ENCODE data around the gene DOCK3.
"Not testable (repeated sequence)": the region's sequence is repeated elsewhere in the genome, so short reads cannot be mapped to it uniquely, and the experiment has no call there.

The DOCK3 gene

GRCh38 chr3:50676031-50676705, 1.4 kb downstream of the DOCK3 start:
- no peak for DNase-seq (ENCODE audit: low spot score)

GRCh38 chr3:50687127-50687751, 12.5 kb downstream of the DOCK3 start:
- no peak for DNase-seq (ENCODE audit: low spot score)

- no peak for DNase-seq (ENCODE audit: low spot score)
Measured at GRCh38 chr3:50687916-50688315, 13.2 kb downstream of the DOCK3 start.

- not testable (repeated sequence) for DNase-seq (ENCODE audit: low spot score)
Measured at GRCh38 chr3:50688602-50689001, 13.9 kb downstream of the DOCK3 start.

- DNase-seq (ENCODE audit: low spot score): no peak
Measured at GRCh38 chr3:50689558-50689957, 14.8 kb downstream of the DOCK3 start.

- no peak for DNase-seq (ENCODE audit: low spot score)
Measured at GRCh38 chr3:50695031-50695430, 20.3 kb downstream of the DOCK3 start.

- no peak for DNase-seq (ENCODE audit: low spot score)
Measured at GRCh38 chr3:50696276-50696675, 21.5 kb downstream of the DOCK3 start.

GRCh38 chr3:50698269-50698668, 23.5 kb downstream of the DOCK3 start:
- no peak for DNase-seq (ENCODE audit: low spot score)

GRCh38 chr3:50708620-50709019, 33.9 kb downstream of the DOCK3 start:
- peak; percentile 7 for DNase-seq (ENCODE audit: low spot score)

- no peak for DNase-seq (ENCODE audit: low spot score)
Measured at GRCh38 chr3:50714946-50715345, 40.2 kb downstream of the DOCK3 start.

- no peak for DNase-seq (ENCODE audit: low spot score)
Measured at GRCh38 chr3:50724831-50725230, 50.1 kb downstream of the DOCK3 start.

GRCh38 chr3:50734985-50735384, 60.3 kb downstream of the DOCK3 start:
- DNase-seq (ENCODE audit: low spot score): no peak

GRCh38 chr3:50737193-50737905, 62.6 kb downstream of the DOCK3 start:
- DNase-seq (ENCODE audit: low spot score): no peak

GRCh38 chr3:50737906-50738598, 63.3 kb downstream of the DOCK3 start:
- no peak for DNase-seq (ENCODE audit: low spot score)

GRCh38 chr3:50743643-50744042, 68.9 kb downstream of the DOCK3 start:
- DNase-seq (ENCODE audit: low spot score): no peak

GRCh38 chr3:50749822-50750221, 75.1 kb downstream of the DOCK3 start:
- no peak for DNase-seq (ENCODE audit: low spot score)

GRCh38 chr3:50759015-50759414, 84.3 kb downstream of the DOCK3 start:
- no peak for DNase-seq (ENCODE audit: low spot score)

GRCh38 chr3:50777680-50778079, 103.0 kb downstream of the DOCK3 start:
- DNase-seq (ENCODE audit: low spot score): no peak

- not testable (repeated sequence) for DNase-seq (ENCODE audit: low spot score)
Measured at GRCh38 chr3:50781766-50782165, 107.0 kb downstream of the DOCK3 start.

- DNase-seq (ENCODE audit: low spot score): no peak
Measured at GRCh38 chr3:50786631-50787030, 111.9 kb downstream of the DOCK3 start.

GRCh38 chr3:50790894-50791293, 116.2 kb downstream of the DOCK3 start:
- not testable (repeated sequence) for DNase-seq (ENCODE audit: low spot score)

GRCh38 chr3:50792568-50792967, 117.8 kb downstream of the DOCK3 start:
- no peak for DNase-seq (ENCODE audit: low spot score)

GRCh38 chr3:50803805-50804204, 129.1 kb downstream of the DOCK3 start:
- DNase-seq (ENCODE audit: low spot score): not testable (repeated sequence)

Measured in CD4-positive, alpha-beta T cell treated with Interleukin-2 at 100 ng/mL for 4 hours (primary cell).